ENCODE data around the gene S100A10.

S100A10 gene, protein sequence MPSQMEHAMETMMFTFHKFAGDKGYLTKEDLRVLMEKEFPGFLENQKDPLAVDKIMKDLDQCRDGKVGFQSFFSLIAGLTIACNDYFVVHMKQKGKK

DNA sequence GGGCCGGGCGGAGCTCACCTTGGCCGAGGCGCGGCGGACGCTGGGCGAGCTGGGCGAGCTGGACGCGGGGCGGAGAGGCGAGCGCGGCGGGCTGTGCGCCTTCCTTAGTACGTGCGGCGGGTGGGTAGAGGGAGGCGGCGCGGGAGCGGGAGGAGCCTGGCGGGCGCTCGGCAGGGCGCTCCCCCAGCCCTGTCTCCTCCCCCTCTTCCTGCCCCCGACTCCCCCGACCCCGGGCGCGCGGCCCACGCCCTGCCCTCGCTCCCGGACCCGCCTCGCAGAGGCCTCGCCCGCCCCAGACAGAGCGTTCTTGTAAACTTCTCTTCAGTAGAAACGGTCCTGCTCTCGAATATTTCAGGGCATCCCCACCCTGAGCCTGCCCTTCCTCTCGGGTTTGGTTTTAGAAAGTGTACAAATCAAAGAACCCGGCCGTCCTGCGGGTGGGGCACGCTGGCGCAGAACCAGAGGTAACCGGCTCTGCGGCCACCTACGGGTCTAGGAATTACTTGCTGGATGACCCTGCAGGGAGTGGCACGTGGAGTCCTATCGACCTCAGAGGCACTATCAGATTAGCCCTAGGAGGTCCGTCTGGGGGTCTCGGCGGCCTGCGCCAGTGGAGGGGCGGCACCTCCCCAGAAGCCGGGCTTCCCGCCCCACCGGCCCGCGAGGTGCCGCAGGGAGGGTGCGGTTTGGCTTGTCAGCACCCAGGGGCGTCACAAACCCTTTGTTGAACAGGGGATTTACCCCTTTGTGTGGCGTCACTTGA is at the start of gene S100A10:
S100A10 (minus strand) TSS at position 126 of the 763 bp plus-strand sequence. CDS start 7,629 bp downstream, outside the sequence.
- TF ChIP-seq, protein P1, sequence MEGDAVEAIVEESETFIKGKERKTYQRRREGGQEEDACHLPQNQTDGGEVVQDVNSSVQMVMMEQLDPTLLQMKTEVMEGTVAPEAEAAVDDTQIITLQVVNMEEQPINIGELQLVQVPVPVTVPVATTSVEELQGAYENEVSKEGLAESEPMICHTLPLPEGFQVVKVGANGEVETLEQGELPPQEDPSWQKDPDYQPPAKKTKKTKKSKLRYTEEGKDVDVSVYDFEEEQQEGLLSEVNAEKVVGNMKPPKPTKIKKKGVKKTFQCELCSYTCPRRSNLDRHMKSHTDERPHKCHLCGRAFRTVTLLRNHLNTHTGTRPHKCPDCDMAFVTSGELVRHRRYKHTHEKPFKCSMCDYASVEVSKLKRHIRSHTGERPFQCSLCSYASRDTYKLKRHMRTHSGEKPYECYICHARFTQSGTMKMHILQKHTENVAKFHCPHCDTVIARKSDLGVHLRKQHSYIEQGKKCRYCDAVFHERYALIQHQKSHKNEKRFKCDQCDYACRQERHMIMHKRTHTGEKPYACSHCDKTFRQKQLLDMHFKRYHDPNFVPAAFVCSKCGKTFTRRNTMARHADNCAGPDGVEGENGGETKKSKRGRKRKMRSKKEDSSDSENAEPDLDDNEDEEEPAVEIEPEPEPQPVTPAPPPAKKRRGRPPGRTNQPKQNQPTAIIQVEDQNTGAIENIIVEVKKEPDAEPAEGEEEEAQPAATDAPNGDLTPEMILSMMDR (IDR thresholded peaks at IDR 0.05; ENCODE audit: low read depth, low read length, missing control alignments) = no peak
- peak within 1 kb of the TSS; percentile 51 for H3K27ac ChIP-seq
- H3K4me3 ChIP-seq (ENCODE audit: low read depth, low read length) = peak within 1 kb of the TSS; percentile 88
- H3K36me3 ChIP-seq (replicated peaks) = no peaks in the 10 kb centered on the region
- in situ Hi-C loops (cut with HindIII; ENCODE audit: low pct_ligation_motif_present, low sequenced_read_pairs) = no loop called here
- no peaks in the 10 kb centered on the region for H3K27me3 ChIP-seq (replicated peaks)
- no peak for DNase-seq

DNA sequence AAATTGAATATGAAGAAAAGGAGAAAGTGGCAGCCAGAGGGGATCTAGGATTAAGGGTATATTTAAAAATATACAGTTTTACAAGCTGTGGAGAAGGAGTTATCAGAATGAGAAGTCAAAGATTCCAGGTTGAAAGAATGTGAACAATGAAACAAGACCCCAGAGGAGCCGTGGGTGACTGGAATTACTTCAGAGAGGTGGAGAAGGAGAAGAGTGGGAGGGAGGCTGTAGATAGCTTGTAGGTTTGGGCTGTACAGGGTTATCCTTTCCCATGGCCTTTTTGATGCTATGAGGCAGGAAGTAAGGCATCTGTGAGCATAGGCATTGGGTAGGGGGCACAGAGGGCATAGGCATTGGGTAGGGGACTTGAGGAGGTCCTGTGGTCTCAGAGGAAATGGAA is 48.4 kb upstream of the S100A10 start:
- no peaks in the 10 kb centered on the region for H3K36me3 ChIP-seq (replicated peaks)
- no peak overlapping the region for H3K27ac ChIP-seq
- H3K27me3 ChIP-seq (replicated peaks) = peaks cover 9% of the 10 kb centered on the region
- DNase-seq = no peak
- TF ChIP-seq, protein P1 (IDR thresholded peaks at IDR 0.05; ENCODE audit: low read depth, low read length, missing control alignments) = no peak
- no peak overlapping the region for H3K4me3 ChIP-seq (ENCODE audit: low read depth, low read length)
- in situ Hi-C loops (cut with HindIII; ENCODE audit: low pct_ligation_motif_present, low sequenced_read_pairs) = no loop called here

DNA sequence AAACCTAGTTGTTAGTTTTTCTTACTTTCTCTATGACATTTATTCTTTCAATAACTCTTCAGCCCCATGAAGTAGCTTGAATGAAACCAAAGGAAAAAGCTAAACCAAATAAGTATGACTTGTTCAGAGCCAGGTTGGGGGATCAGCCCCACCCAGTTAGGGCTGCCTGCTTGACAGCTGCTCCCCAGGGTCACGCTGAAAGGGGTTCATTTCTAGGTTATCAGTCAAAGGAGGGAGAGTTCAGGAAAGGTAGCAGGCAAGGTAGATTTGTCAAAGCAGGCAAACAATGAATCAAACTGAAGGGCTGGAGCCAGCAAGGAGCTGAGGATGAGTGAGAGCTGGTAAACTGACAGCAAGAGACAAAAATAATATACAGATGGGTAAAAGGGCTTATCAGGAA is 46.2 kb upstream of the S100A10 start:
- H3K4me3 ChIP-seq (ENCODE audit: low read depth, low read length) = no peak overlapping the region
- H3K27ac ChIP-seq = no peak overlapping the region
- H3K27me3 ChIP-seq (replicated peaks) = peaks cover 9% of the 10 kb centered on the region
- DNase-seq = no peak
- TF ChIP-seq, protein P1 (IDR thresholded peaks at IDR 0.05; ENCODE audit: low read depth, low read length, missing control alignments) = no peak
- in situ Hi-C loops (cut with HindIII; ENCODE audit: low pct_ligation_motif_present, low sequenced_read_pairs) = no loop called here
- peaks cover 4% of the 10 kb centered on the region for H3K36me3 ChIP-seq (replicated peaks)

DNA sequence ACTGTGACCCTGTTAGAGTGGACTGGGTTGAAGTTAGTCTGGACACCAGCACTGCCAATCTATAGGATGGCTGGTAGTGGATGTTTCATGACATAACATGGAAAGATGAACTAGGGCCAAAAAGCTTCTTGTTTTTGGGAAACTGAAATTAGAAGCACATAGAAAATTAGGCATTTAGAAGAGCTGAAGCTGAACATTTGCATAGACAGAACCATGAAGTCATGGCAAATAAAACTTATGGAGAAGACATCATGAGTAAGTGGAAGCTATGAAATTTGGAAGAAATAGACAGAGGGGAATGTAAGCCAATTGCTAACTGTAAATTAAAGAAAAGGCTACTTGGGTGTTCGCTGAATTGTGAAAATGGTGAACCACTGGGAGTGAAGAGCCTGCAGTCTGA is 45.8 kb upstream of the S100A10 start:
- Histone ChIP-seq H3K36me3 (replicated peaks) (peaks cover 7% of the 10 kb centered on the region), H3K27ac (no peak overlapping the region), H3K27me3 (replicated peaks) (peaks cover 9% of the 10 kb centered on the region), H3K4me3 (ENCODE audit: low read depth, low read length) (no peak overlapping the region)
- in situ Hi-C loops (cut with HindIII; ENCODE audit: low pct_ligation_motif_present, low sequenced_read_pairs) = no loop called here
- TF ChIP-seq, protein P1 (IDR thresholded peaks at IDR 0.05; ENCODE audit: low read depth, low read length, missing control alignments) = no peak
- DNase-seq = no peak

DNA sequence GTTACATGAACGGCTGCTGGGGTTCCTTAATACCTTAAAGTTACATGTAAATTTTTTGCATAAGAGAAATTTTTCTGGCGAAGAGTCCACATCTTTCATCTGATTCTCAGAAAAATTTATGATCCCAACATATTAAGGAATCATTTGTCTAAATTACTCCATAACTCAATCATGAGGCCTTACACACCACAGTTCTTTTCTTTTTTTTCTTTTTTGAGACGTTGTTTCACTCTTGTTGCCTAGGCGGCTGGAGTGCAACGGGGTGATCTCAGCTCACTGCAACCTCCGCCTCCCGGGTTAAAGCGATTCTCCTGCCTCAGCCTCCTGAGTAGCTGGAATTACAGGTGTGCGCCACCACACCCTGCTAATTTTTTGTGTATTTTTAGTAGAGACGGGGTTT is 45.2 kb upstream of the S100A10 start:
- no peak for DNase-seq
- TF ChIP-seq, protein P1 (IDR thresholded peaks at IDR 0.05; ENCODE audit: low read depth, low read length, missing control alignments) = no peak
- peaks cover 9% of the 10 kb centered on the region for H3K27me3 ChIP-seq (replicated peaks)

More for the DNA sequence above, 45.2 kb upstream of the S100A10 start:
- H3K36me3 ChIP-seq (replicated peaks) = peaks cover 13% of the 10 kb centered on the region
- in situ Hi-C loops (cut with HindIII; ENCODE audit: low pct_ligation_motif_present, low sequenced_read_pairs) = no loop called here
- no peak overlapping the region for H3K27ac ChIP-seq
- no peak overlapping the region for H3K4me3 ChIP-seq (ENCODE audit: low read depth, low read length)

Measured in brain microvascular endothelial cell (primary cell).